HG03175 (cell line): ENCODE results near the gene ITGBL1.

Experiments
- ATAC-seq: cut with Tn5 transposase; IDR thresholded peaks from one replicate; pipeline ENCODE4 v1.9.1; 2021; ENCODE audit warnings: mild to moderate bottlenecking, moderate library complexity; ENCODE audit not compliant: unreplicated experiment

ITGBL1 gene

DNA sequence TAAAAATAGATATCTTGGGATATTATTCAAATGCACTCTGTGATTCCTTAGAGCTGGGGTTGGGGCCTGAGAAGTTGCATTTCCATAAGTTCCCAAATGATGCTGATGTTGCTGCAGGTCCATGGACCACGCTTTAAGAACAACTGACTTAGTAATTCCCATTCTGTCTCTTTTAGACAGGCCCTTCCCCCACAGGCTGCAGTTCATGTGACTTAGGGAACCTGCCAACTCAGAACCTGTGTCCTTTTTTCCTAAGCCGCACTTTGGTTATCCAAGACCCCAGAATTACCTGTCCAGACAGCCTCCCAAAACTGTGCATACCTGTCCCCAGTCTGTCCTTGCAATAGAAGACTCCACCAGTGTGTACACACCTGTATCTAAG lies 1.7 kb upstream of the ITGBL1 start:
- ATAC-seq: no peak

DNA sequence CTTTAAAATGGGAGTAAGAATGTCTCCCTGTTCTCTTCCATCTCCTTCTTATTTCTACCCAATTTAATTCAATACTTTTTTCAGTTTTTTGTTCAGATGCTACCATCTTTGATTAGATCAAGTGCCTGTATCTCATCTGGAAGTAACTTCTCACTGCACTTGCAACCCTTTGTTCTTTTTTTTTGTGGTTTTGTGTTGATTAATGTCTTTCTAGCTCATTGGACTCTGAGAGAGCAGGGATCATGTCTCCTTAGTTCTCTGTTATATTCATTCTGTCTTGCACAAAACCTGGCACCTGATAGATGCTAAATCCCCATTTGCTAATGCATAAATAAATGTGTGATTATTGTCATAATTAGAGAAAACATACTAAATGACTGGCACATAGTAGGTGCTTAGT lies 834 bp upstream of the ITGBL1 start:
- no peak for ATAC-seq

DNA sequence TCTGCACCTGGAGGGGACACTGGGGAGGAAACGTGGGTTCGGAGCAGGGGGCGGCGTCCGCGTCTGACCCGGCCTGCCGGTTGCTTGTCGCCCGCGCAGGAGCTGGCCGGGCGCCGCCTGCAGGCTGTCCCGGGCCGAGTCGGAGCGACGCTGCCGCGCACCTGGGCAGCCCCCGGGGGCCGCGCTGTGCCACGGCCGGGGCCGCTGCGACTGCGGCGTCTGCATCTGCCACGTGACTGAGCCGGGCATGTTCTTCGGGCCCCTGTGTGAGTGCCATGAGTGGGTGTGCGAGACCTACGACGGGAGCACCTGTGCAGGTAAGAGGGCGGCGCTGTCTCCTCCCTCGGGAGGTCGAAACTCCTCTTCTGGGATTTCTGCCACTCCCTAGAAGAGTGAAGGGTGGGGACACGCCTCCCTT lies 1.3 kb downstream of the ITGBL1 start:
- no peak for ATAC-seq

DNA sequence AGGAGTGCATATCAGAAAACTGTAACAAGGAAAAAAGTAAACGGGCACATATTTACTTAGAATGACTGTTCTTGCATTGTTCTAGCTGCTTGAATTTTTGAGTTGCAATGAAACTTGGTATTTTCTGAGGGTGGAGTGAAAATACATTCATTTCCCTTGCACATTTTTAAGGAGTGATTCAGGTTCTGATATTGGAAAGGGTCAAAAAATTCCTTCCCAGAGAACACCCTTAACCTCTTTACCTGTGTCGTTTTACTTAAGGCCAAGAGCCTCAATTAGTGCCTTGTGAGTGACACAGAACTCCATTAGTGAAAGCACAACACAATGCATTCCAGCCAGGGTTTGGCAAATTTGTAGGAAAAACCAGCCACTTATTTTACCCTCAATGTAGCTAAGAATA lies 2.3 kb downstream of the ITGBL1 start:
- ATAC-seq: no peak

DNA sequence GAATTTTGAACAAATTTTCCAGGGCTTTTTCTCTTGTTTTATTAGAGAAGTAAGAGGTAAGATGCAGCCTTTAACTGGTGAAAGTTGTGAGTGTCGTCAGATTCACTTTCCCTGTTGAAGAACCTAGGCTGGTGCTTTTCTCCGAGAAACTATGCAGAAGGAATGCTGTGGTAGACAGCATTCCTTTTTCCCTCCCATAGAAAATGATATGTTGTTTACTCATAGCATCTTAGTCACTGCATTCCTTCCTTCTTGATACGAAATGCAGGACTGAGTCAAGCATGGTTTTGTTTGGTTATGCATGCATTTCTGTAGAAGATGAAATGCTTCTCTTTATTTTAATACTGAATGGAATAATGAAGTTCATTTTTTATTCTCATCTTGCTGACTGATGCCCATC lies 3.4 kb downstream of the ITGBL1 start:
- ATAC-seq: no peak

DNA sequence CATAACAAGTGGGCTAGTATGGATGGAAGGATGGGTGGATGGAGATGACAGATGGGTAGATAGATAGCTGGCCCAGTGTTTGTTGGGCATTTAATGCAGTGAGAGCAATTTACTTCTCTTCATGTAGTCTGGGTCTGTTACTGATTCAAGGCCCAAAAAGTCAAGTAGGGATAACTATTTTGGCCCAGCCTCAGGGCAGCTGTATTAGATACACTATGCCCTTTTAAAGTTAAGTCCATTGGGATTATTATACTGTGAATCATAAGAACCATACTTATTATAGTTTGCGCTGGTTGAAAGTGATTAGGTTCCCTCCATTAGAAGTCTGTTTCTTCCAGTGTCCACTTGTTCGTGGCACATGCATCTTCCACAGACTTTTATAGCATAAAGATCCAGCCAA lies 4.7 kb downstream of the ITGBL1 start:
- ATAC-seq: no peak

DNA sequence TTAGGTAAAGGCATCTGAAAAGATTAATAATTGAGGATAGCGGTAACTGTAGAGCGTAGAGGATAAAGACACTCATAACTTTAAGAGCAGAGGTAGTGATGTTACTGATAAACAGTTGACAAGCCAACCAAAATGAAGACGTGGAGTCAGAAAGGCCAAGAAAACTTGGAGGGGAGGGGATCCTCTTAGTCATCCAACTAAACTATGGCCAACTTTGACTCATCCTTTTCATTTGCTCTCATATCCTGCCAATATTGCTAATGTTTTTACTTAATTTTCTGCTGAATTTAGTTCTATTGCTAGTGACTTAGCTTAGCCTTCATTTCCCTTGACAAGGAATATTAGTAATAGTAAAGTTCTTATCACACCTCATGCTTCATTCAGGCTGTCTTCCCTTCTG lies 13.4 kb downstream of the ITGBL1 start:
- no peak for ATAC-seq

DNA sequence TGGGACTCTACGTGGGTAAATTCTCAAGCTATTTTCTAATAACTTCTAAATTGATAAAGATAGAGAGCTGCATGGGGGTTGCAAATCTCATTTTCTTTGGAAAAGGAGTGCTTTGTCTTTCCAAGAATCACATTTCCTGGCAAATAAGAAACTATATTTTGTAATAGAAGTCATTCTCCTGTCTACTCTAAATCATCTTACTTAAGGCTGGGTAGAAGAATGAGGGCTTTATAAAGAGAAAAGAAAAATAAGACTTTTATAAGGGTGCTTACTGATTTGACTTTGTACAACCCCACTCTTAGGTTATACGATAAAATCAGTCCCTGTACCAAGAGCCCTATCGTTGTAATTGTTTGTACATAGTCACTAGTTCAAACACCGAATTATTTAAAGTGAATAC lies 14.9 kb downstream of the ITGBL1 start:
- no peak for ATAC-seq

DNA sequence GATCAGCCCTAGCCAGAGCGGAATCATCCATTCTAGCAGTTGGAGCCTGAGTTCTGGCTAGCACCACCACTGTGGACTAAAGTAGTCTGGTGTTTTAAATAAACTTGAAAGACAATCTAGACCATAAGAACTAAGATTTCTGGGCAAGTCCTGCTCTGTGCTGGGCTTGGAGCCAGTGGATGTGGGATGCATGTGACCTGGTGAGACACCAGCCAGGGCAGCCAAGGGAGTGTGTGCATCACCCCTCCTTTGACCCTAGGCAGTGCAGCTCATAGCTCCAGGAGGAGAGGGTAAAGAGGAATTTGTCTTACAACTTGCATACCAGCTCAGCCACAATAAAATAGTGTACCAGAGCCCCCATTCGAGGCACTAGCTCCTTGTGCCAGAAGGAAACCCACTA lies 21.0 kb downstream of the ITGBL1 start:
- ATAC-seq: no peak

DNA sequence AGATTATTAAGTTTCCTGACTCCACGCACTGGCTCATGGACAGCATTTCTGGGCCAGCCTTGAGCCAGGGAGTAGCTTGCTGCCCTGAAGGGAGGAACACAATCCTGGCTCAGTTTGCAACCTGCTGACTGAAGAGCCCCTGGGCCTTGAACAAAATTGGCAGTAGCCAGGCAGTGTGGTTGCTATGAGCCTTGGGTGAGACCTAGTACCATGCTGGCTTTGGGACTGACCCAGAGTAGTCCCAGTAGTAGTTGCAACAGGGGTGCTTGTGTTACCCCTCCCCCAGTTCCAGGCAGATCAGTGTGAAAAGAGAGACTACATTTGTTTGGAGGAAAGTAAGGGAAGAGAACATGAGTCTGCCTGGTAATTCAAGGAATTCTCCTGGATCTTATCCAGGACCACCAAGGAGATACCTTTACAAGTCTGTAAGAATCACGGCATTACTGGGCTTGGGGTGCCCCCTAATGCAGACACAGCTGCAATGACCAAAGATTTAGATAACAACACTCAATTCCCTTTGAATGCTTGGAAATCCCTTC lies 22.0 kb downstream of the ITGBL1 start:
- ATAC-seq: no peak

DNA sequence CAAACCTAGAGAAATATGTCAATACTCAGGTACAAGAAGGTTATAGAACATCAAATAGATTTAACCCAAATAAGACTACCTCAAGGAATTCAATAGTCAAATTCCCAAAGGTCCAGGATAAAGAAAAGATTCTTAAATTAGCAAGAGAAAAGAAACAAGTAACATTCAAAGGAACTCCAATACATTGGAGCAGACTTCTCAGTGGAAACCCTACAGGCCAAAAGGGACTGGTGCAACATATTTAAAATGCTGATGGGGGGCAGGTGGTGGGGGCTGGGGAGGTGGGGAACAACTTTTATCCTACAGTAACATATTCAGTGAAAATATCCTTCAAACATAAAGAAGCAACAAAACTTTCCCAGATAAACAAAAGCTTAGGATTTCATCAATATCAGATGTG lies 23.1 kb downstream of the ITGBL1 start:
- ATAC-seq: no peak

DNA sequence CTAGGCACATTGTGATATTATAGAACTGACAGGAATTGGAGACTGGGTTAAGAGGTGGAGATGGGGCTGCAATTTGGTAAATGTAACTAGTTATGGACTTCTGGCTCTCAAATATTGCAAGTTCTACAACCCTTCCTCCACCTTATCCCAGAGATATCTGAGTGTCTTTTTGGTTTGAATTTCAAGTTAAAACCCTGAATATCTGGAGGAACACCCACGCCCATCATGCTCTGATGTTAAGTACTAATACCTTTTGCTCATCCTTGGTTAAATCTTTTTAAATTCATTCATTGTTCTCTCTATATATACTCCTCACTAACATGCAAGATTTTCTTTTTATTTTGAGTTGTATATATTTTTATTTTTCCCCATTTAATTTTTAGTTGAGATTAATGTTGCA lies 28.9 kb downstream of the ITGBL1 start:
- ATAC-seq: no peak

DNA sequence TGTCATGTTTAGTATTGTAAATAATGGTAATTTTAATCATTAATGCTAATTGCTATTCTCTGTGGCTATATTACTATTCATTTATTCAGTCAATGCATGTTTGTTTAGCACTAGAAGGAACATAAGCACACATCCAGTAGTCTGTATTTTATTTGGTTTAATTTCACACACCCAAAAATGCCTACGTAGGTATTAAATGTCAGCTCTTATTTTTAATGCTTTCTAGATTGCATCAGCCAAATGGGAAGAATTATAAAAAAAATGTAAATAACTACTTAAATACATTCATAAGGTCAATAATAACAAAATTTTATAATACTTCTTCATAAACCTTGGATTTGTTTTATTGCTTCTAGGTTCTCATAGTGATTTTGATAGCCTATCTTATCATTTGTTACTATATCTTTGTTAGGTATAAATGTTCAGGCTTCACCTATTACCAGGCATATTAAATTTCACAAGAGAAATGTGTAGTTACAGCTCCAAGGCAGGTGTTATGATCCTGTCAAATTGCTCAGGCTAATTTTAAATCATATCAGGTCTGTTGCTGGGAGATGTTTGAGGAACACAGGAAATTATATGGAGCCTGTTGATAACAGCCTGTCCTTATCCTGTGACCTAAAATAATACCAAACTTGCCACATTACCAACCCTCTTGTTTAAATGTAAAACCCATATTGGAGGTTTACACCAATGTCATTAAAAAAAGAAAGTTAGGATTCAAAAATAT lies 34.4 kb downstream of the ITGBL1 start:
- ATAC-seq: no peak

DNA sequence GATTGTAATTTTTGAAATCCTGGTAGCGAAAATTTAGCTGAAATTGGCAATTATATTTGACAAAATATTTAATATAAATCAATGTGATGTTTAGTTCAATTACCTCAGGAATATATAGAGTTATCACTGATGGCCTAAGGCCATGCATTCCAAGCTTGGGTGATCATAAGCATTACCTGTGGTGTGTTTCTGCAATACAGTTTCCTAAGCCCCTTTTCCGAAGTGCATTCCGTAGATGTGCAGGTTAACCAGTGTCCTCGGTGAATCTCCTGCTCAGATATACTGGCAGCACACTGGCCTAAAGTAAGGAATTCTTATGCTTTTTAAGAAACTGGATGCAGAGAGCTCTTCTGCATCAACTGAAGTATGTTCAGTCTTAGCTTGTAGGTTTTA lies 35.0 kb downstream of the ITGBL1 start:
- no peak for ATAC-seq

DNA sequence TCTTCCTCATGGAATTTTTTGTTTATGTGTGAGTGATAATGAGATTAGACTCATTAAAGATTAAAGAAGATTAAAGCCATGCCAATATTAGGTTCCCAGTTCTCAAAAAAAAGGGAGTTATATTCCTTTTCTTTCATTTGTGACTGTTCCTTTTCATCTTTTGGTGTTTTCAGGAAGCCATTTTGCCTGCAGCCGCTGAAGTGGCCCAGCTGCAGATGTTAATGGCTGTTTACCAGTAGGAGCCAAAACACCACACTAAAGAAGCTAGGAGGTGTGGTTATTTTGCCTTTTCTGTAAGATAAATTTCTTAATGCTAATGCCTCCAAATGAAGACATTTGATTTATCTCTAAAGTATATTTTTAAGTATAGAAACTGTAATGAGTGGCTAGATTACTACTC lies 36.3 kb downstream of the ITGBL1 start:
- ATAC-seq: no peak

DNA sequence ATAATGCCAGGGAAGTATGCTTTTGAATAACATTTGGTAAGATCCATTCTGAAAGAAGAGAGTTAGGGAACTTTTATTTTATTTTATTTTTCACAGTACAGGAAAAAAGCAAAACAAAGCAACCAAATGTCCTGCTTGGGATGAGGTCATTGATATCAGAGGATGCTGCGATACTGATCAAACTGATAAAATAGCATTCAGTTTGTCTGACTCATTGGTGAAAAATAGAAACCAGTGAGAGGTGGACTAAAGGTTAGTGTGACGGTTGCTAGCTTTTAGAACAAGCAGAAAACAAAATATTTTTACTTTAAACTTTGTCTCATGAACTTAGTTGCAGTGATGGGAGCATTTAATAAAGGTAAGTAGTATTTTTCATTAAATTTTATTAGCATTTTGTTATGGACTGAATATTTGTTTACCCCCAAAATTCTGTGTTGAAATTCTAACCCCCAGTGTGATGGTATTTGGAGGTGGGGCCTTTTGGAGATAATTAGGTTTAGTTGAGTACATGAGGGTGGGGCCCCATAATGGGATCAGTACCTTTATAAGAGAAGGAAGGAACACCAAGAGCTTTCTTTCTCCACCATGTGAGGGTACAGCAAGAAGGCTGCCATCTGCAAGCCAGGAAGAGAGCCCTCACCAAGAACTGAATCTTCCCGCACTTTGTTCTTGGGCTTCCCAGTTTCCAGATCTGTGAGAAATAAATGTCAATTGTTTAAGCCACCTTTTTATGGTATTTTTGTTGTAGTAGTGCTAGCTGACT lies 37.3 kb downstream of the ITGBL1 start:
- ATAC-seq: no peak

DNA sequence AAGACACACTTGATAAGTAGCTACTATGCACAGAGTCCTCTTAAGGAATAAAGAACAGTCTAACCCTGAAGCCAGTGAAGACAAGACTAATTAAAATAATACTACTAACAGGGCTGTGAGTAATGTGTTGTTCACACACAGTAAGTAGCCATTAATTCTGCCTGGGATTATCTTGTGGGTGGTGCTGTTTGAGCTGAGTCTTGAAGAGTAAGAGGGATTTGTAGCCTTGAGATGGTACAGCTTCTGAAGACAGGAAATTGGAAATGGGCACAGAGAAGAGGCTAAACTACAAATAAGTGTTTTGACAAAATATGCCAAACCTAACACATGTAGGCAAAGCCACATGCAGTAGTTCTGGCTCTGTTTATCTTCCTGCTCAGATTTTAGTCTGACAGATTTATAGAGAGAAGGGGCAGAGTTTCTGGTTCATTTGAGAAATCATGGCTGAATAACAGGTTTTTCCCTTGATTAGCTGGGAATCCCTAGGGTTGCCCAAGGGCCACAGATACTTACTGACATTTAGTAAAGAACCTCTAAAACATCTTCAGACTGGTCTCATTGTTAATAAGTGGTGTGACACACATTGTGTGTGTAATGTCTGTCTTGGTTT lies 38.0 kb downstream of the ITGBL1 start:
- no peak for ATAC-seq

DNA sequence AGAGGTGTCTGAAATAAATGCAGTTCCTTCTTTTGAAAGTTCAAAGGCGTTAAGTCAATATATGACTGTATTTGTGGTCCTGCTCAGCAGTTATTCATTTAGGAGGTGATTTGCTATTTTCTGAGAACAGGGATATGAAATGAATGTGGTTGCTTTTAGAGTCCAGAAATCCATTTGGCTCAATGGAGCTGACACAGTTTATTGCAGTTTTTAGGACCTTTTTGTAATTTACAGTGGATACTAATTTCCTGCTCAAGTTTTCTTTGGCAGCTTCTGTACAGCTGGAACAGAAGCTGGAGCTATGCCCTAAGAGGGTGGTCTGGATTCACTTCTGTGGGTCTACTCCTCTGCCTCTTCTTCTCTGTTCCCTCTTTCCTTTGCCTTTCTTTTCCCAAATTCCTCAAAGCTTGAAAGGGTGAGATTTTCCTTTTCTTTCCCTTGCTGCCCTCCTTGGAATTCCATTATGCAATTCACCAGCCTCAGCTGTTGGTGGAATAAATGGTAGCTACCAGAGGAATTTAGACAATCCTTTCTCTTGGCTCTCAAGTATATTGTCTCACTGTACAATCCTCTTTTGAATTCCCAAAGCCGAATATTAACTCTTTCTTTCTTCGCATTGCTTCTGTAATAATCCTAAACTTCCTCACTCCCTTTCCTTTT lies 39.9 kb downstream of the ITGBL1 start:
- no peak for ATAC-seq

DNA sequence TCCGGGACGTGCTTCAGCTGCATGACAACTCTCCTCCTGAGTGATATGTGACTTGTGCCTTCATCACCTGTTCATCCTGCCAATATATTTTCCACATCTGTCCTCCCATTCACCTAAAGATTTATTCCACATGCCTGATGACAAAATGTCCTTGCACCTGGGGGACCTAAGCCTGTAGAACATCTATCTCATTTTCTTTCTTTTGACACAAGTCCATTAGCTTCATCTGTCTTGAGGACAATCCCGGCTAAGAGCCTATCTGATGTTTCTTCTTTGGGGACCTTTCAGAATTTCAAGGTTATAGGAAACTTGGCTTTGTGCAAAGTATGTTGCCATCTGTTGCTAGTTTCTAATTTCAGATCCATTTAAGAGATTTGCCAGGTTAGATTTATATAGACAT lies 41.1 kb downstream of the ITGBL1 start:
- ATAC-seq: no peak

DNA sequence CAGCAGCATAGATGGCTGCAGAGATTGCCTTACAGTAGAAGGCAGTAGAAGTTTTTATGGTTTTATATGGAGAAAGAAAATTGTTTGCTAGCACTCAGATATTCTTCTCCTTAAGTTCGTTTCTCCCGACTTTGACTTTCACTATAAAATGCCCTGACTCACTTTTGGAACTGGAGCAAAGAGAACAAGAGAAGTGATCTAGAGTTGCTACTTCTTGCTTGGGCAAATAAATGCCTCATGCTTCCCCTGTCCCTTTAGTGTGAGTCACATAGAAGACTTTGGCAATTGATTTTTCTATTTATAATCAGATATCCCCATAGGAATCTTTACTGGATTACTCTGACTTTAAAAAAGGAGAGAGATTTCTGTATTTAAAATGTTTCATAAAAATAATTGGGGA lies 46.9 kb downstream of the ITGBL1 start:
- ATAC-seq: no peak

DNA sequence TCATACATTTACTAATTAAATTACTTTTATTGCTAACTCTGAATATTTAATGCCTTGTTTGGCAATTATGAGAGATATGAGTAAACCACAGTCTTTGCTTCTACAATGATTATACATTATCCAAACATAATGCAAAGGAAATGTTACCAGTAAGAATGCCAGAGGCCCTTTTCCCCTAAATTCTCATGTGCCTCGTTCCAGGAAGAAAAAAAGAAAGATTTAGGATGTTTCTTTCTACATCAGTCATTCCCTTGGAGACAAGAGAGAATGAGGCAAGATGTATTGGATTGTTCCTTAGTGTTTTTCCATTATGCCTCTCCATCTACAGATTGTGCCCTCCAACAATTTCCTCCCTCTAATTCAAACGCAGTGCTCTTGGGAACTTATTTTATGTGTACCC lies 50.1 kb downstream of the ITGBL1 start:
- ATAC-seq: no peak

DNA sequence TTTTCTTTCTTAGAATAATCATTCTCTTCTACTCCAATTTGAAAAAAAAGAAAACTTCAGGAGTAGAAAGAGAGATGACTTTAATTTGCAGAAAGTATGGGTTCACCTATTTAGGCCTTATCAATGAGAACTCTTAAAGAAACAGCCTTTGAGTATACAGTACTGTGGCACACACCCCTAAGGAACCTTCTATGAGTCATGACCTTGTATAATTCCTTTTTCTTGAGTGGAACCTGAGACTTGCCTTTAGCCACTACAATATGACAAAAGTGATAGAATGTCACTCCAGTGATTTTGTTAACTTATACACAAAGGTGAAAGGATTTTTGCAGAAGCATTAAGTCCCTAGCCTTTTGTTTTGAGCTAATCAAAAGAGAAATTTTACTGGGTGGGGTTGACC lies 58.7 kb downstream of the ITGBL1 start:
- ATAC-seq: no peak
